Measurements from ENCODE around the gene CCDC146.

CCDC146 gene

GRCh38 chr7:77246026-77246640 is 123.7 kb downstream of the CCDC146 start:
- TF ChIP-seq ZFX (IDR thresholded peaks at IDR 0.05) (no peak), CTCF (conservative IDR thresholded peaks at IDR 0.05) (no peak)
- no peak overlapping the region for H3K27ac ChIP-seq

- H3K27ac ChIP-seq, result no peak overlapping the region
- TF ChIP-seq CTCF (conservative IDR thresholded peaks at IDR 0.05) (peak; percentile 98), ZFX (IDR thresholded peaks at IDR 0.05) (no peak)
Observed at GRCh38 chr7:77247206-77247850, 124.9 kb downstream of the CCDC146 start.

- TF ChIP-seq ZFX (IDR thresholded peaks at IDR 0.05) (no peak), CTCF (conservative IDR thresholded peaks at IDR 0.05) (no peak)
- H3K27ac ChIP-seq, result no peak overlapping the region
Observed at GRCh38 chr7:77248154-77248553, 125.7 kb downstream of the CCDC146 start.

- no peak overlapping the region for H3K27ac ChIP-seq
- TF ChIP-seq ZFX (IDR thresholded peaks at IDR 0.05) (no peak), CTCF (conservative IDR thresholded peaks at IDR 0.05) (no peak)
Observed at GRCh38 chr7:77252506-77252905, 130.1 kb downstream of the CCDC146 start.

GRCh38 chr7:77253151-77253550 is 130.7 kb downstream of the CCDC146 start:
- TF ChIP-seq ZFX (IDR thresholded peaks at IDR 0.05) (no peak), CTCF (conservative IDR thresholded peaks at IDR 0.05) (no peak)
- H3K27ac ChIP-seq, result no peak overlapping the region

GRCh38 chr7:77254429-77254828 is 132.0 kb downstream of the CCDC146 start:
- no peak overlapping the region for H3K27ac ChIP-seq
- no peak for TF ChIP-seq ZFX (IDR thresholded peaks at IDR 0.05)
- TF ChIP-seq CTCF (conservative IDR thresholded peaks at IDR 0.05), result no peak

GRCh38 chr7:77254915-77255314 is 132.5 kb downstream of the CCDC146 start:
- TF ChIP-seq CTCF (conservative IDR thresholded peaks at IDR 0.05), result no peak
- no peak for TF ChIP-seq ZFX (IDR thresholded peaks at IDR 0.05)
- H3K27ac ChIP-seq, result no peak overlapping the region

All from C4-2B (cell line).